PFSK-1 (cell line): ENCODE measurements around the gene CHCHD5.

Source experiments
- FOXP2 ChIP-seq: optimal IDR thresholded peaks from 2 replicates; pipeline ENCODE3; 2011; ENCODE audit warnings: borderline replicate concordance, control low read depth, inconsistent platforms; ENCODE audit not compliant: insufficient read depth; ENCODE audit errors: extremely low read length, extremely low read depth
- POLR2AphosphoS5 ChIP-seq: IDR thresholded peaks from 2 replicates; pipeline ENCODE4 v1.6.1; 2012; ENCODE audit warnings: low read depth, mild to moderate bottlenecking, control low read depth, low read length, moderate library complexity
- REST ChIP-seq, 2 experiments: IDR thresholded peaks; 2 replicates each; pipeline versions ENCODE4 v1.6.1 to v1.8.0; 2011 to 2012; ENCODE audit warnings: low read depth in 2 of 2, low read length in 2 of 2, control low read depth in 1 of 2, inconsistent platforms in 1 of 2, mild to moderate bottlenecking in 1 of 2, moderate library complexity in 1 of 2; ENCODE audit not compliant: insufficient read depth in 1 of 2
- SIN3A ChIP-seq: IDR thresholded peaks from 2 replicates; pipeline ENCODE4 v1.6.1; 2012; ENCODE audit warnings: mild to moderate bottlenecking, low read length, moderate library complexity, borderline replicate concordance; ENCODE audit not compliant: insufficient read depth
- TAF1 ChIP-seq: IDR thresholded peaks from 2 replicates; pipeline ENCODE4 v1.6.1; 2012; ENCODE audit warnings: low read length, control low read depth, borderline replicate concordance; ENCODE audit not compliant: insufficient read depth

CHCHD5 gene

GRCh38 chr2:112622528-112622849, 38.1 kb downstream of the CHCHD5 start:
- no peak for TF ChIP-seq SIN3A
- TF ChIP-seq TAF1: no peak
- TF ChIP-seq FOXP2: no peak
- TF ChIP-seq REST (IDR thresholded peaks at IDR 0.05; ENCODE audit: insufficient read depth in 1 of 2, low read depth in 2 of 2, low read length in 2 of 2): no peak

GRCh38 chr2:112623913-112624777, 39.7 kb downstream of the CHCHD5 start:
- no peak for TF ChIP-seq TAF1
- TF ChIP-seq FOXP2: peak; percentile 61

- TF ChIP-seq REST (IDR thresholded peaks at IDR 0.05; ENCODE audit: insufficient read depth in 1 of 2, low read depth in 2 of 2, low read length in 2 of 2): no peak
- no peak for TF ChIP-seq FOXP2
- TF ChIP-seq TAF1: no peak
- TF ChIP-seq POLR2AphosphoS5: no peak
- no peak for TF ChIP-seq SIN3A
Observed at GRCh38 chr2:112625474-112626114, 41.2 kb downstream of the CHCHD5 start.

- peak; percentile 22 for TF ChIP-seq FOXP2
- no peak for TF ChIP-seq SIN3A
Observed at GRCh38 chr2:112626604-112627059, 42.2 kb downstream of the CHCHD5 start.

GRCh38 chr2:112627060-112628040, 42.9 kb downstream of the CHCHD5 start:
- TF ChIP-seq POLR2AphosphoS5 (no peak; the same call in 1 of the 2 replicates), FOXP2 (peak; percentile 90), TAF1 (peak; percentile 60; the same call in 1 of the 2 replicates)

- TF ChIP-seq FOXP2 (no peak), REST (IDR thresholded peaks at IDR 0.05; ENCODE audit: insufficient read depth in 1 of 2, low read depth in 2 of 2, low read length in 2 of 2) (no peak), TAF1 (no peak), POLR2AphosphoS5 (no peak), SIN3A (no peak)
Observed at GRCh38 chr2:112629224-112629623, 44.8 kb downstream of the CHCHD5 start.
